ENCODE measurements around the gene CCDC91. TPM values are rescaled to one million over a fixed set of nuclear protein-coding genes. Genes with fewer than 3 reads are reported as not detected.

The CCDC91 gene
- total and polyA plus RNA-seq, 5 experiments from 2014 or later: 57.7 to 84.6 (median 73.5) TPM

GRCh38 chr12:28218875-28219274, 28.6 kb downstream of the CCDC91 start:
- Mint-ChIP-seq H3K4me3 (no peak overlapping the region), H3K4me1 (peaks cover 23 to 66% (median 58%) of the 10 kb centered on the region in 4 donors), H3K36me3 (peaks cover 10 to 12% (median 11%) of the 10 kb centered on the region in 3 donors), H3K27ac (no peak overlapping the region), H3K27me3 (no peaks in the 10 kb centered on the region), H3K9me3 (peaks cover 0 to 11% (median 4%) of the 10 kb centered on the region in 9 donors)
- ATAC-seq (no peak), DNase-seq (no peak)
- POLR2A ChIA-PET: no interaction called here

DNA sequence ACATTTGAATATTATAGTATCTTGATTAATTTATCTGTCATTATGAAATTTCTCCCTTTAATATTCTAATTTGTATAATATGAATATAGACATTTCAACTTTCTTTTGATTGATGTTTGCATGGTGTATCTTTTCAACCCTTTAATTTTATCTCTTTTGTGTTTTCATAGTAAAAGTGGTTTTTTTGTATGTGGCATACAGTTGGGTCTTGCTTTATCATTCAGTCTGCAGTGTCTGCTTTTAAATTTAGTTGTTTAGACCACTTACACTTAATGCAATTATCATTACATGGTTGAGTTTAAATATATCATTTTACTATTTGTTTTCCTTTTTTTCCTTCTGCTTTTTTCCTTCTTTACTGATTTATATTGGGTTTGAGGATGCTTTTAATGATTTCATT, 29.6 kb downstream of the CCDC91 start:
- Mint-ChIP-seq H3K9me3 (peaks cover 0 to 11% (median 4%) of the 10 kb centered on the region in 9 donors), H3K4me1 (peaks cover 23 to 65% (median 58%) of the 10 kb centered on the region in 4 donors), H3K36me3 (peaks cover 6 to 9% (median 6%) of the 10 kb centered on the region in 3 donors), H3K27ac (no peak overlapping the region), H3K27me3 (no peaks in the 10 kb centered on the region), H3K4me3 (no peak overlapping the region)
- ATAC-seq: no peak
- DNase-seq: no peak
- POLR2A ChIA-PET: no interaction called here

DNA sequence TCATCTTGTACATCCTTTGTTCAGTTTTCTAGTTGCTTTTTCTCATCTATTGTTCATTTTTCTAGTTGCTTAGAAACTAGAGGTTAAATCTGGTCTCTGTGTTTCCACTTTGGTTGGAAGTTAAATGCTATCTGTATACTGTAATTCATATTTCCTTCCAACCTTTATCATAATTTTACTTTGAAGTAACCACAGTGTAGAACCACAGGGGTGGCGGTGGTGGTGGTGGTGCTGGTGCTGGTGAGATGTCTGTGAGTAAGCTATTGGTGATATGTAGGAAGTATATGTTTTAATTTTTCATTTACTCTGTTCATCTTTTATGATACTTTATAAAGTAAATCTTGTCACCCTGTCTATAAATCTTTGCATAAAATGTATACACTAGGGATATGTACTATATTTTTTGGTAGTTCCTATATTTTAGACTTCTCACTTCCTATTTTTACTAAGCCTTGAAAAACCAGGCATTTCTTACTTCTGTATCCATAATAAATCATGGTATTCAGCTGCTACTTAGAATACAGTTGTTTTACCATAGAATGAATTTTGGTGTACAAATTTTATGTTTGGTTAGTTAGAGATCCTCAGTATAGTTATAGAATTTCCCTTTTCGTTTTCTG, 31.9 kb downstream of the CCDC91 start:
- Mint-ChIP-seq H3K36me3 (peaks cover 17 to 20% (median 20%) of the 10 kb centered on the region in 3 donors), H3K9me3 (peaks cover 0 to 11% (median 5%) of the 10 kb centered on the region in 9 donors), H3K27ac (peak overlapping the region in 9 of 10 donors; percentile 13 to 64 (median 52)), H3K4me1 (peaks cover 26 to 59% (median 53%) of the 10 kb centered on the region in 4 donors), H3K4me3 (peak overlapping the region in 9 of 10 donors; percentile 11 to 83 (median 58)), H3K27me3 (no peaks in the 10 kb centered on the region)
- DNase-seq (peak in 9 of 10 donors; percentile 4 to 64 (median 48)), ATAC-seq (peak; percentile 81 to 82)
- POLR2A ChIA-PET: interaction anchor here (1.0 kb wide), 1 partner anchor 32 kb away, joined by 3 read pairs; the partner anchor contains the start of gene CCDC91

GRCh38 chr12:28223025-28223554, 32.8 kb downstream of the CCDC91 start:
- no peaks in the 10 kb centered on the region for H3K27me3 Mint-ChIP-seq
- ATAC-seq: peak; percentile 78 to 80

DNA sequence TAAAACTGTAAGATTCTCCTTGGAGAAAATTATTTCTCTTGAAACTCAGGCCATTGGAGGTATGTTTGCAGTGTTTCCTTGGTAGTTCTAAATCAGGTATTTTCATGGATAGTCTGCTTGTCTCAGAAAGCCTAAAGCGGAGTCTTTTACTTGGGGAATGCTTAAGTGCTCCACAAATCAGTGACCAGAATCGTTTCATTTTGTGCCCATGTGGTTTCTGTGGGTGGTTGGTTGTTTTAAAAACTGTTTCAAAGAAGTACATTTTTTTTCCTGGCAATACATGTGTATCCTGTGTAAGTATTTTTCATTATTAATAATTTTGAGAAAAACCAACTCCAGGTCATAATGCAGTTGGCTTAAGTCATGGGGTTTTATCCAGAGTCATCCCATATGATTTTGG, 33.6 kb downstream of the CCDC91 start:
- Mint-ChIP-seq H3K27me3 (no peaks in the 10 kb centered on the region), H3K9me3 (peaks cover 0 to 3% (median under 1%) of the 10 kb centered on the region in 9 donors), H3K4me1 (peaks cover 25 to 60% (median 51%) of the 10 kb centered on the region in 4 donors), H3K4me3 (peak overlapping the region in 7 of 10 donors; percentile 6 to 76 (median 40)), H3K36me3 (peaks cover 17 to 28% (median 24%) of the 10 kb centered on the region in 3 donors), H3K27ac (no peak overlapping the region)
- ATAC-seq (no peak), DNase-seq (no peak)
- POLR2A ChIA-PET: no interaction called here

More at GRCh38 chr12:28223025-28223554, 32.8 kb downstream of the CCDC91 start:
- peak overlapping the region; percentile 42 to 83 (median 74) for H3K4me3 Mint-ChIP-seq
- peaks cover 25 to 59% (median 51%) of the 10 kb centered on the region in 4 donors for H3K4me1 Mint-ChIP-seq
- DNase-seq: peak in 4 of 10 donors; percentile 1 to 46 (median 27)
- POLR2A ChIA-PET: interaction anchor here (0.9 to 1.0 kb wide), 2 partner anchors 26 to 32 kb away, joined by 3 to 4 read pairs; partner anchors contain the start of gene CCDC91
- H3K27ac Mint-ChIP-seq: peak overlapping the region in 9 of 10 donors; percentile 5 to 64 (median 37)
- peaks cover 19 to 28% (median 26%) of the 10 kb centered on the region in 3 donors for H3K36me3 Mint-ChIP-seq
- peaks cover 0 to 8% (median 5%) of the 10 kb centered on the region in 9 donors for H3K9me3 Mint-ChIP-seq

- Mint-ChIP-seq H3K27me3 (no peaks in the 10 kb centered on the region), H3K4me3 (no peak overlapping the region), H3K27ac (no peak overlapping the region), H3K36me3 (peaks cover 17 to 40% (median 34%) of the 10 kb centered on the region in 3 donors), H3K9me3 (peaks cover 0 to 3% (median 0%) of the 10 kb centered on the region in 9 donors), H3K4me1 (peaks cover 34 to 68% (median 59%) of the 10 kb centered on the region in 4 donors)
- ATAC-seq (no peak), DNase-seq (no peak)
- POLR2A ChIA-PET: no interaction called here
These were observed 36.4 kb downstream of the CCDC91 start for GRCh38 chr12:28226705-28227104.

DNA sequence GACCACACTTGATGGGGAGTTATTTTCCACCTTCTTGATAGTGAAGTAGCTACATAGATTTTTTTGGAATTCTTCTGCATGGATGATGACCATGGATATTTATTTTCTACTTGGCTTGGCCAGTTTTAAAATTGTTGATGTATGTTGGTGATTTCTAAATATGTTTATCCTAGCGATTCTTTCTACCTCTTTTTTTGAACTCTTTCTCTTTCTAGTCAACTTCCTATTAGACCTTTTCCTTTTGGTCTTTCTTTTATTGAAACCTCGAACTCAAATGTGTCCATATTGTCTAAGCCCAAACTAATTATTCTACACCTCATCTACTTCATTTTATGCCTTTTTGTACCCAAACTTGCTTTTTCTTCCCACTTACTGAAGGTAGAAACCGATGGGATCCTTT, 37.0 kb downstream of the CCDC91 start:
- Mint-ChIP-seq H3K36me3 (peaks cover 17 to 40% (median 34%) of the 10 kb centered on the region in 3 donors), H3K4me3 (no peak overlapping the region)

DNA sequence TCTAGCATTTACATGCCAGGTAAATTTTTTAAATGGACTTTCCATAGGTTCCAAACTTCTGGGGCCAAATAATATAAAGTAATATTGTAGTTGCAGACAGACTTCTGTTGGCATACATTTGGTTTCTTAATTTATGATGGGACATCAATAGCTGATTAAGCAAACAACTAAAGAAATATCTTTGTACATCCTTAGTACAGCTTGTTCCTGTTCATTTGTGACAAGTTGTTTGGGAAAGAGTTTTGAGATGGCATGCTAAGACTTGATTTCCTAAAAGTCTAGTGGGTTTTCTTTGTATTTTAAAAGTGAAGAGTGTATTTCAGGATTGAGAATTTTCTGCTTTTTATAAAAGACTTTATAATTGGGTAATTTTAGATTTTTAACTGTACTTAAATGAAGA, 41.0 kb downstream of the CCDC91 start:
- Mint-ChIP-seq H3K4me1 (peaks cover 23 to 69% (median 47%) of the 10 kb centered on the region in 4 donors), H3K9me3 (no peaks in the 10 kb centered on the region), H3K27me3 (no peaks in the 10 kb centered on the region), H3K4me3 (no peak overlapping the region), H3K27ac (no peak overlapping the region), H3K36me3 (peaks cover 11 to 36% (median 23%) of the 10 kb centered on the region in 3 donors)
- ATAC-seq (no peak), DNase-seq (no peak)
- POLR2A ChIA-PET: interaction anchor here (0.5 kb wide), 1 partner anchor 86 kb away, joined by 4 read pairs; no protein-coding TSS in a partner anchor

More for the DNA sequence above, 37.0 kb downstream of the CCDC91 start:
- POLR2A ChIA-PET: no interaction called here
- Mint-ChIP-seq H3K27me3 (no peaks in the 10 kb centered on the region), H3K4me1 (peaks cover 31 to 67% (median 54%) of the 10 kb centered on the region in 4 donors), H3K27ac (peak overlapping the region in 1 of 10 donors; percentile 8), H3K9me3 (peaks cover 0 to 3% (median 0%) of the 10 kb centered on the region in 9 donors)
- DNase-seq (no peak), ATAC-seq (no peak)

GRCh38 chr12:28232211-28232928, 42.1 kb downstream of the CCDC91 start:
- H3K9me3 Mint-ChIP-seq: no peaks in the 10 kb centered on the region
- DNase-seq (no peak), ATAC-seq (no peak)
- no peak overlapping the region for H3K4me3 Mint-ChIP-seq
- POLR2A ChIA-PET: no interaction called here
- no peak overlapping the region for H3K27ac Mint-ChIP-seq
- peaks cover 2 to 28% (median 16%) of the 10 kb centered on the region in 3 donors for H3K36me3 Mint-ChIP-seq
- peaks cover 19 to 61% (median 43%) of the 10 kb centered on the region in 4 donors for H3K4me1 Mint-ChIP-seq
- no peaks in the 10 kb centered on the region for H3K27me3 Mint-ChIP-seq

- H3K4me1 Mint-ChIP-seq: peaks cover 14 to 48% (median 32%) of the 10 kb centered on the region in 4 donors
- H3K9me3 Mint-ChIP-seq: no peaks in the 10 kb centered on the region
These were observed 44.2 kb downstream of the CCDC91 start for GRCh38 chr12:28234444-28234843.

GRCh38 chr12:28235015-28235414, 44.8 kb downstream of the CCDC91 start:
- H3K9me3 Mint-ChIP-seq: no peaks in the 10 kb centered on the region
- H3K36me3 Mint-ChIP-seq: peaks cover 0 to 9% (median 7%) of the 10 kb centered on the region in 3 donors
- peak overlapping the region in 1 of 10 donors; percentile 45 for H3K4me3 Mint-ChIP-seq
- peaks cover 9 to 43% (median 27%) of the 10 kb centered on the region in 4 donors for H3K4me1 Mint-ChIP-seq
- no peaks in the 10 kb centered on the region for H3K27me3 Mint-ChIP-seq
- H3K27ac Mint-ChIP-seq: peak overlapping the region in 2 of 10 donors; percentile 23 to 31
- POLR2A ChIA-PET: no interaction called here
- DNase-seq (no peak), ATAC-seq (no peak)

More at GRCh38 chr12:28234444-28234843, 44.2 kb downstream of the CCDC91 start:
- H3K36me3 Mint-ChIP-seq: peaks cover 0 to 14% (median 7%) of the 10 kb centered on the region in 3 donors
- H3K27me3 Mint-ChIP-seq: no peaks in the 10 kb centered on the region
- H3K4me3 Mint-ChIP-seq: peak overlapping the region in 1 of 10 donors; percentile 45
- peak overlapping the region in 3 of 10 donors; percentile 9 to 31 (median 23) for H3K27ac Mint-ChIP-seq
- POLR2A ChIA-PET: no interaction called here
- ATAC-seq: no peak
- no peak for DNase-seq

- Mint-ChIP-seq H3K27me3 (no peaks in the 10 kb centered on the region), H3K4me3 (no peak overlapping the region), H3K27ac (no peak overlapping the region), H3K36me3 (peaks cover 0 to 4% (median 2%) of the 10 kb centered on the region in 3 donors), H3K4me1 (peaks cover 6 to 36% (median 22%) of the 10 kb centered on the region in 4 donors), H3K9me3 (no peaks in the 10 kb centered on the region)
- ATAC-seq: no peak
- POLR2A ChIA-PET: no interaction called here
- DNase-seq: no peak
These were observed 45.7 kb downstream of the CCDC91 start for GRCh38 chr12:28235985-28236384.
